ENCODE data around the gene IDS. TPM values are rescaled to one million over a fixed set of nuclear protein-coding genes. Genes with fewer than 3 reads are reported as not detected.
"Not testable (repeated sequence)": the region's sequence is repeated elsewhere in the genome, so short reads cannot be mapped to it uniquely, and the experiment has no call there.

The IDS gene
- total RNA-seq, 3 donors from 2014 or later: 38.7 to 84.3 (median 54.7) TPM

GRCh38 chrX:149506349-149506748, 1.2 kb upstream of the IDS start:
- H3K4me1 ChIP-seq (ENCODE audit: low read depth): no peaks in the 10 kb centered on the region
- no peak for ATAC-seq
- H3K36me3 ChIP-seq (ENCODE audit: low read depth): no peaks in the 10 kb centered on the region
- TF ChIP-seq CTCF (IDR thresholded peaks at IDR 0.05): no peak
- no peaks in the 10 kb centered on the region for H3K9me3 ChIP-seq
- intact Hi-C loops (cut with DNase I, micrococcal nuclease): no loop called here
- DNase-seq: no peak
- no peak overlapping the region for H3K4me3 ChIP-seq

GRCh38 chrX:149505671-149506070, 565 bp upstream of the IDS start:
- Histone ChIP-seq H3K4me3 (no peak overlapping the region), H3K36me3 (ENCODE audit: low read depth) (no peaks in the 10 kb centered on the region), H3K9me3 (no peaks in the 10 kb centered on the region), H3K4me1 (ENCODE audit: low read depth) (no peaks in the 10 kb centered on the region)
- TF ChIP-seq CTCF (IDR thresholded peaks at IDR 0.05): no peak
- no peak for DNase-seq
- intact Hi-C loops (cut with DNase I, micrococcal nuclease): no loop called here
- ATAC-seq: no peak

GRCh38 chrX:149504226-149504914, 736 bp downstream of the IDS start:
- H3K4me1 ChIP-seq (ENCODE audit: low read depth): no peaks in the 10 kb centered on the region
- ATAC-seq (peak; percentile 44), DNase-seq (peak in 2 of 3 donors; percentile 42 to 63)
- no peaks in the 10 kb centered on the region for H3K36me3 ChIP-seq (ENCODE audit: low read depth)
- intact Hi-C loops (cut with DNase I, micrococcal nuclease): no loop called here
- no peaks in the 10 kb centered on the region for H3K9me3 ChIP-seq
- peak overlapping the region; percentile 26 for H3K4me3 ChIP-seq
- TF ChIP-seq CTCF (IDR thresholded peaks at IDR 0.05): no peak

- intact Hi-C loops (cut with DNase I, micrococcal nuclease); H3K36me3 ChIP-seq (ENCODE audit: low read depth); H3K4me3 ChIP-seq; H3K9me3 ChIP-seq; H3K4me1 ChIP-seq (ENCODE audit: low read depth): not testable (repeated sequence)
- DNase-seq (peak in 2 of 3 donors; percentile 21 to 28), ATAC-seq (peak; percentile 66)
Measured at GRCh38 chrX:149503446-149503845, 1.7 kb downstream of the IDS start.

- H3K36me3 ChIP-seq (ENCODE audit: low read depth); intact Hi-C loops (cut with DNase I, micrococcal nuclease); DNase-seq; H3K9me3 ChIP-seq; ATAC-seq; H3K4me1 ChIP-seq (ENCODE audit: low read depth); H3K4me3 ChIP-seq: not testable (repeated sequence)
Measured at GRCh38 chrX:149502923-149503322, 2.2 kb downstream of the IDS start.

GRCh38 chrX:149499766-149500165, 5.3 kb downstream of the IDS start:
- DNase-seq: no peak
- Histone ChIP-seq H3K36me3 (ENCODE audit: low read depth) (no peaks in the 10 kb centered on the region), H3K9me3 (no peaks in the 10 kb centered on the region), H3K4me3 (no peak overlapping the region), H3K4me1 (ENCODE audit: low read depth) (no peaks in the 10 kb centered on the region)
- no peak for TF ChIP-seq CTCF (IDR thresholded peaks at IDR 0.05)
- intact Hi-C loops (cut with DNase I, micrococcal nuclease): no loop called here
- ATAC-seq: no peak

- H3K36me3 ChIP-seq (ENCODE audit: low read depth): no peaks in the 10 kb centered on the region
- no peak for TF ChIP-seq CTCF (IDR thresholded peaks at IDR 0.05)
- no peaks in the 10 kb centered on the region for H3K9me3 ChIP-seq
- intact Hi-C loops (cut with DNase I, micrococcal nuclease): no loop called here
- DNase-seq (no peak), ATAC-seq (no peak)
- H3K4me3 ChIP-seq: no peak overlapping the region
- H3K4me1 ChIP-seq (ENCODE audit: low read depth): no peaks in the 10 kb centered on the region
Measured at GRCh38 chrX:149498767-149499166, 6.3 kb downstream of the IDS start.
